Right ventricle myocardium inferior (tissue), 1 donor: ENCODE data around the gene ECEL1. TPM values are rescaled to one million over a fixed set of nuclear protein-coding genes. Genes with fewer than 3 reads are reported as not detected.
A peak's percentile ranks its signal among the peaks of the same experiment; 100 is the strongest.
"Not testable (repeated sequence)": the region's sequence is repeated elsewhere in the genome, so short reads cannot be mapped to it uniquely, and the experiment has no call there.

Source experiments
- ATAC-seq: fragments of 200-7000 bp; cut with Tn5 transposase; one replicate; pipeline ENCODE4 v1.9.1; 2020; ENCODE audit warnings: mild to moderate bottlenecking, moderate library complexity
- DNase-seq: peaks from one replicate; pipeline ENCODE4 v3.0.0; 2021; ENCODE audit errors: missing footprints
- intact Hi-C: fragments of 100-400 bp; cut with DNase I; formaldehyde crosslinking; loops from one replicate; pipeline ENCODE4 v1.11.0; 2022
- total RNA-seq: library from RNA; stranded (reverse); fragmentation: NEBNext Ultra II Directional; extraction: Animal tissue kit (Norgen Biotek cat#: 25700); gene quantifications from one replicate; pipeline ENCODE4 v1.2.1, GENCODE V29; 2021
- donor health status: DM: no; HTN: yes; CAD: no; lungs with severe emphysema.

Gene ECEL1
- total RNA-seq, 1 donor from 2014 or later, result not detected

DNA sequence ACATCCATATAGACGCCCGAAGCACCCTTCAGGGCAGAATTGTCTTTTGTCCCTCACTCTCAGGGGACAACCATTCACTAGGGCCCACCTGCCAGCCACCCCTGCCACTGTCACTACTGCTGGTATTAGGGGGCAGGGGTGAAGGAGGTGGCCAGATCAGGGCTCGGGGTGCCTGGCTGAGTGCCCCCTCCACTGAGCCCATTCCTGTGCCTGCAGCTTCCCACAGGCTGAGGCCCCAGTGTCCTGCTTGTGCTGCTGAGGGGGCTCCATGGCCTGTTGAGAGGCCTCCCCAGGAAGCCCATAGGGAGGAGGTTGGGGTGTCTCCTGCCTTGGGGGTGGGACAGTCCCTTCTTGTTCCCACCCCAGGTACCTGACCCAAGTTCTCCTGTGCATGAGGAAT, 36.0 kb downstream of the ECEL1 start:
- ATAC-seq, DNase-seq, intact Hi-C loops: not testable (repeated sequence)

DNA sequence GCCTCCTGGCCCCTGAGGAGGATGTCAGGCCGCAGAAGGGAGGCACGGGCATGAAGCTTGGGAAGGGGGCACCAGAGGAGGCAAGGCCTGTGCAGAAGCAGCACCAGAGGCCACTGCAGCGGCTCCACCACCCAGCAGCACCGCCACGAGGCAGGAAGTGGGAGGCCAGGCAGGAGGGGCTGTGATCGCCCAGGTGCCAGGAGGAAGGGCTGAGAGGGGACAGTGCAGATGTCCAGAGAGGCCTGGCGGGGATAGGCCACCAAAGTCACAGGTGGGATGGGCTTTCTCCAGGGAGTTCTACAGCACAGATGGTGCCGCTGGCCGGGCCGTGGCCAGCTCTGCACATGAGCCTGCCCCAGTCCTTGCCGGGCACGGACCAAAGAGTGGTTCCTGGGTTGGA, 37.7 kb downstream of the ECEL1 start:
- ATAC-seq (no peak), DNase-seq (no peak)
- intact Hi-C loops, result loop anchor here (5.0 kb wide), 1 partner anchor 72 kb away; the partner anchor contains the start of gene PRSS56

DNA sequence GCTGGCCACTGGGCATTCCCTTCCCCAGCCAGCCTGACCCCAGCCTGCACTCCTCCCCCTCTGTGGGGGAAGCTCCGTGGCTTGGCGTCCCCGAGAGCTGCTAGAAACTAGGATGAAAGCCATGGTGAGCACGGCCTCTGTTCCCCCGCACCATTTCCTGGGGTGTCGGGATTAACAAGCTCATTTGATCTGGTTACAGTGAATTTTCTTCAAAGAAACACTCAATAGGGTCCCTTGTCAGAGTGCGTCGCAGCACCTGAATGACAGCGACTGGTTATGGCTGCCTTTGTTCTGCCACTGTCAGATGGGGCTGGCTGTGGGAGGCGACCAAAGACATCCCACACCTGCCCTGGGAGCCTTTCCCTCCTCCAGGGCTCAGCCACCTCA, 39.3 kb downstream of the ECEL1 start:
- ATAC-seq (no peak), DNase-seq (no peak)
- intact Hi-C loops, result loop anchor here (5.0 kb wide), 1 partner anchor 74 kb away; the partner anchor contains the start of gene PRSS56

DNA sequence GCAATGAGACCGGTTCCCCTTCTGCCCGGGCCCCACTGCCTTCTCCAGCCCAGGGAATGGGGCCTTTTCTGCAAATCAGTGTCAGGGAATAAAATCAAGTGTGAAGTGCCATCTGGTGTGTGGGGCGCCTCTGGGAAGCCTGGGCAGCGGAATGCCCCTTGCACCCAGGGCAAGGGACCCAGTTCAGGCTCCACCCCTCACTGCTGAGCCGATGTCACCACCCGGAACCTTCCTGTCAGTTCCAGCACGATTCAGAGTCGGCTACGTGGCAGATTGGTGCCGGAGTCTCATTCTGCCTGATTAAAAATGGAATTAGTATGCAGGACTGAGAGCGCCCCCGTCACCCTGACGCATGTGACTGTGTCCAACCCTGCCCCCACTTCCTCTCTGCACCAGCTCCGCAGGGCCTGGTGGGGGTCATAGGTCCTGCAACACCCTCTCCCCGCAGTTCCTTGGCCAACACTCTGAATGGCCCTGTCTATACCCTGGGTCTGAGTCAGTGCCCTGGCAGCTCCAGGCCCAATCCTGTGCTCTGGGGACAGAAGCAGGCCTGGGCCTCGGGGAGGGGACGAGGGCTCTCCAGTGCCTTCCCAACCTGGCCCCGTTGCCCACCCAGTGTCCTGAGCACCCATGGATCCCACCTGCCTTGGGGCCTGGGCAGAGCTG, 39.9 kb downstream of the ECEL1 start:
- ATAC-seq, result no peak
- intact Hi-C loops, result loop anchor here (5.0 kb wide), 1 partner anchor 75 kb away; the partner anchor contains the start of gene PRSS56
- DNase-seq, result no peak

DNA sequence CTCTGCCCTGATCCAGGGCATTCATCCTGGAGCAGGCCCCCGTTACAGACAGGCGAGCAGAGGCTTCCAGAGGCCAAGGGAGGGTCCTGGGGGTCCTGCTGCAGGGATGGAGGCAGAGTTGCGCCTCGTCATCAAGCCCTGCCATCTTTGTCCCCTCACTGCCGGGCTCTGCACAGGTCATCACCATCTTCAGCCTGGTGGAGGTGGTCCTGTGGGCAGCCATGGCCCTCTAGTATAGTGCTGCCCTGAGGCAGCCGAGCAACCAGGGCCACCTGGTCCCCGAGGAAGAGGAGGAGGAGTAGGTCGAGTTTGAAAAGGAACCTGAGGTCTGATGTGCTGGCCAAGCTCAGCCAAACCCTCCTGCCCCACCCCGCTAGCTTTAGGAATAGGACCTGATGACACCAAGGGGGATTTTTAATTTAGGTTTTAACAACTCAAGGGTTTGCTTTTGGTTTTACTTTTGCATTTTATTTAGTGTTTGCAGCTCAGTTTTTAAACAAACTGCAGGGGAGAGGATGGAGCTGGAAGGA, 40.5 kb downstream of the ECEL1 start:
- ATAC-seq (no peak), DNase-seq (no peak)
- intact Hi-C loops, result loop anchor here (5.0 kb wide), 1 partner anchor 75 kb away; the partner anchor contains the start of gene PRSS56

DNA sequence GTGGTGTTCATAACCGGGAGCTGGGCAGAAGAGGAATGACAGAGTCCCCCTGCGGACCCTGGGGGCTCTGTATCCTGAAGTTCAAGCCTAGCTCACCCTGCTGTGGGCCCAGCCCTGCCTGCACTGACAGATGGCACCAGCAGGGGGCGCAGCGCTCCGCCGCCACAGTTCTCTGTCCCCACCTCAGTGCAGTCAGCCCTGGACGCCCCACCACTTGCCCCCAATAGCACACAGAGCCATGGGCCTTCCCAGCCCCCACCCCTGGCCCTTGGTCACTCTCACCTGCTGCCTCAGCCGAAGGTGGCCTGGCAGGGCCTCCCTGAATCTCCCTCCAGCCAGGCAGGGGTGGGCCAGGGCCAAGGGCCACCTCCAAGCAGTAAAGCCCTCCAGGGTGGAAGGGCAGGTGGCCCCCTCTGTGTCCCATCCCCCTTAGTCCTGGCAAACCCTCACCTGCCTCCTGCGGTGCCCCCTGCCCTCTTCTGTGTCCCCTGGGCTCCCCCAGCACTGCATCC, 41.3 kb downstream of the ECEL1 start:
- intact Hi-C loops, result loop anchor here (5.0 kb wide), 1 partner anchor 76 kb away; the partner anchor contains the start of gene PRSS56
- DNase-seq, result not testable (repeated sequence)

DNA sequence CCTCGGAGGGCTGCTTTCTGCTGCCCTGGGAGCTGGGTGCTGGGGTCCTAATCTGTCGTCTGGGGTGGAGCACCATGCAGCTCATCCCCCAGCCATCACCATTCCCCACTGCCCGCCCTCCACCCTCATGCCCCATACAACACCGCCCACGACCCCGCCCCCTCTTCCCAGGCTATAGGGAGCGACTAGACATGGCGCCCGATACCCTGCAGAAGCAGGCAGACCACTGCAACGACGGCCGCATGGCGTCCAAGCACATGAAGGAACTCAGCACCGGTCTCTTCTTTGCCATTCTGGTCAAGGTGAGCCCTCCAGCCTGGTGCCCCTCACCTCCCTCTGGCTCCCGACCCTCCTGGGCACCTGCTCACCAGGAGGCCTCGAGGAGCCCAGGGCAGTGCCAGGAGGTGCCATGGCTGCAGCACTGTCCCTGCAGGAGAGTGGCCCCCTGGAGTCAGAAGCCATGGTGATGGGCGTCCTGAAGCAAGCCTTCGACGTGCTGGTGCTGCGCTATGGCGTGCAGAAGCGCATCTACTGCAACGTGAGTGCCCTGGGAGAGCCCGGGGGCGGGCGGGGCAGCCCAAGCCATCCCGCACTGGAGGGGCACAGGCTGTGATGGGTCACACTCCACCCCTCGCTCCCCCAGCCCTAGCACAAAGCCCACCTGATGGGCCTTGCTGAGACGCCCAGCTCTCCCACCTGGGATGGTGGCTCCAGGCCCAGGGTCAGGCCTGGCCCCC, 42.3 kb downstream of the ECEL1 start:
- ATAC-seq, DNase-seq: not testable (repeated sequence)
- intact Hi-C loops, result loop anchor here (5.0 kb wide), 1 partner anchor 77 kb away; the partner anchor contains the start of gene PRSS56

More for the DNA sequence above, 41.3 kb downstream of the ECEL1 start:
- not testable (repeated sequence) for ATAC-seq

DNA sequence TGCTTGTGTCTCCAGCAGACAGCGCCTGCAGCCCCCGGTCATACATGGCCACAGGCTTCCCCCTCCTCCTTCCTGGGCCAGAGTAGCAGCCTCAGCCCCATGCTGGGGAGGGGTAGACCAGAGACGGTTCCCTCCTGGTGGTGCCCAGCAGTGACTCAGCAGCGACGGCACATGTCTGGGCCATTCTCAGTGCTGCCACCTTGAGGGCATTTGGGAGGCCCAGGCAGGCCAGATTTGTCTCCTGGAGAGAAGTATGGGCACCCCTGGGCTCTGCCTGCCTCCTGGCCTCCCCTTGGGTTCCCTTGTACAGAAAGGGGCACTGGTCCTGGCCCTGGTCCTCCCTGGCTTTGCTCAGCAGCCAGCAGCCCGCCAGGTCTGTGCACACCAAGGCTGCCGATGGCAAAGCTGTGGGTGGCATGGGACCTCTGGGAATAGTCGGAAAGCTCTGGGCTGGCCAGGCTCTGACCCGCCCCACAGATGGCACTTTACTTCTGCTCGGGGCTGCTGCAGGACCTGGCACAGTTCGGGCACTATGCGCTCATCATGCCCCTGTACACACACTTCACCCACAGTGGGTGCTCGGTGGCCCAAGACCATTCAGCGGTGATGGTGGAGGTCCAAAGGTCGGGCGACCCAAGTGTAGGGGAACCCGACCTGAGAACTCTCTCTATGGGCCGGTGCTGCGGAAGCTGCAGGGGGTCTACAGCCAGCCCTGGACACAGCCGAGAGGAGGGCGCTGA, 43.1 kb downstream of the ECEL1 start:
- DNase-seq (no peak), ATAC-seq (no peak)
- intact Hi-C loops, result loop anchor here (5.0 kb wide), 2 partner anchors 78 to 592 kb away; partner anchors contain the start of gene PRSS56

DNA sequence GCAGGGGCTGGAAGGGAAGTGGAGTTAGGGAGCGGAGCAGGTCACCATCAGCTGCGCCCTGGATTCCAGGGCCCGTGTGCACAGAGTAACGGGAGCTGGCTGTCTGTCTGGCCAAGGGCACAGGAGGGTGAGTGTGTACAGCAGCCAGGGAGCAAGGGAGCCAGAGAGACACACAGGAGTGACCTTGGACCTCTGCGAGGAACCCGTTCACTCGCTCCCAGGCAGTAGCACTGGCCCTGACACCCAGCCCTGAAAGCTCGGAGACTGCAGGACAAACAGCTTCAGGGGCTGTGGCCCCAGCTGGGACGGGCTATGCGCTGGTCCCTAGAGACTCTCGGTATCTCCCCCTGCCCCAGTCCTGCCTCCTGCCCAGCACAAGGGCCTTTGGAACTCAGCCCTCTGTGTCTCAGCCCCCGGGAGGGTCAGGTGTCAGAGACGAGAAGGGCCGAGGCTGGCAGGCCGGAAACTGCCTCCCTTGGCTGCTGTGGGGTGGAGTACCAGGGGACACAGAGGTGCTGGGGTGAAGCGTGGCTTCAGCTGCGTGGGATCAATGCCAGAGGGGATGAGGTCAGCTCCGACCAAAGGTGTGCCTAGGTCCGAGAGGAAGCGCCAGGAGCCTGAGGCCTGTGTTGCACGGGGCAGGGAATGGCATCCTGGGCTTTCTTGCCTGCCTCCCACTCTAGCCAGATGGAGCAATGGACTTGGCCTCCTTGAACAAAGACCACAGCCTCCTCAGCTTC, 43.8 kb downstream of the ECEL1 start:
- not testable (repeated sequence) for ATAC-seq, DNase-seq
- intact Hi-C loops, result loop anchor here (5.0 kb wide), 1 partner anchor 592 kb away; no protein-coding TSS in a partner anchor

DNA sequence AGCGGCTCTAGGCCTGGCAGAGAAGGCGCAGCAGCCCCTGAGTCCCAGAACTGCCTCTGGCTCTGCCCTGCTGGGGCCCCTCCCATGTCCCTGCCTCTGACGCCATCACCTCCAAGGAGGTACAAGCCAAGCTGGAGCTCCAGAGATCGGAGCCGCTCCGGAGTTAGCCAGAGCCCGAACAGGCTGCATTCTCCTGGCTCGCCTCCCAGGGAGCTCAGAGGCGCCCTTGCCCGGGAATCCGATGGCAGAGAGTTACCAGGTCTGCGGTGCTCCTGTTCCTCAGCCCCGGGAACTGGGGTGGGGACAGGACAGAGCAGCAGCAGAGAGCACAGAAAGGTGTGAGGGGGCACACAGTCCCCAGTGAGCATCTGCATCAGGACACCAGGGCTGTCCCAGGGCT, 44.6 kb downstream of the ECEL1 start:
- not testable (repeated sequence) for ATAC-seq, DNase-seq
- intact Hi-C loops, result loop anchor here (5.0 kb wide), 1 partner anchor 591 kb away; no protein-coding TSS in a partner anchor

DNA sequence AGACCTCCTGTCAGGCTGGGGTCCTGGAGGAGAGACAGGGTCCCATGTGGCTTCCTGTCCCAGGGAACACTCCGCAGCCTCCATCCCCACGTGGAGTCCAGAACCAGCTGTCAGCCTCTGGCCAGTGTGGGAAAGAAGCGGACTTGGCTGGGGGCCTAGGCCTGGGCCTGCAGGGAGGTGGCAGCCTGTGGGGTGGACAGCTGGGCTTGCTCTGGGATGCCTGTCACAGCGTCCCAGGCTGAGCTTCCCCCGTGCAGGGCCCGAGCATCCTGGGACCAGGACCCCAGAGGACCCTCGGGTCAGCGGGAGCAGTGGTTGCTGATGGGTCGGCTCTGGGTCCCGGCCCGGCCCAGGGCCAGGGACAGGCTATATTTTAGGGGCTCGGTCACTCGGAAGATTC, 45.2 kb downstream of the ECEL1 start:
- ATAC-seq, DNase-seq: not testable (repeated sequence)
- intact Hi-C loops, result loop anchor here (5.0 kb wide), 1 partner anchor 590 kb away; no protein-coding TSS in a partner anchor

DNA sequence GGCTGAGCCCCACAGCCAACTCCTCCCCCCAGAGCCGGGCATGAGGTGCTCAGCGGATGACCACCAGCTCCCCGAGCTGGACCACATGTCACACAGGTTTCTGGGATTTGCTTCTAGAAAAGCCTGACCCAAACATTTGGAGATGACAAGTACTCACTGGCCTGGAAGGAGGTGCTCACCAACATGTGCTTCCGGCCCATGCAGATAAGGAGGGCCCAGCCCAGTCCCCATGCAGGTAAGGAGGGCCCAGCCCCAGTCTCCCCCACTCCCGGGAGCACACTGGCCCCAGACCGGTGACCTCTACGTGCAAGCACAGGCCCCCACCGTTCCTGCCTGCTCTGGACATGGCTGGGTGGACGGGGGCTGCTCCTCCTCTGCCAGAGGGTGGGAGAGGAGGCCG, 45.7 kb downstream of the ECEL1 start:
- intact Hi-C loops, result loop anchor here (5.0 kb wide), 1 partner anchor 590 kb away; no protein-coding TSS in a partner anchor
- not testable (repeated sequence) for DNase-seq, ATAC-seq

DNA sequence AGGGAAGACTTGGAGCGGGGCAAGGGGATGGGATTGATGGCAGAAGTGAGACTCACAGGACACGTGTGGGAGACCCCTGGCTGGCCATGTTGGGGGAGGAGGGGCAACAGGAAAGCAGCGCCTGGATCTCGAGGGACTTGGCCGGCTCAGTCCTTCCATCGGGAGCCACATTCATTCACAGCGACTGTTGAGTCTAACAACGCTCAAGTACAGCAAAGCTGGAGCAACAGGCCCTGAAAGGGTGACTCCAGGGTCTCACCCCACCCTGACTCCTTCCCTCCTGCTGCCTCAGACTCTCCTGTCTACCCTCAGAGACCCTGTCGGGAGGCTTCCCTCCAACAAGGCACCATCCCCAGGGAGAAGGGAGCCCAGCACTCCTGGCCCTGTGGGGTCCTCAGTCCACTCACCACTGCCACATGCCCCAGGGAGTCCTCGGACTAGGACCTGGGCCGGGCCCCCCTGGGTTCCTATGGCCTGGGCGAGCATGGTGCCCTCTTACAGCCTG, 46.4 kb downstream of the ECEL1 start:
- intact Hi-C loops, result loop anchor here (5.0 kb wide), 1 partner anchor 589 kb away; no protein-coding TSS in a partner anchor
- ATAC-seq (no peak), DNase-seq (no peak)

DNA sequence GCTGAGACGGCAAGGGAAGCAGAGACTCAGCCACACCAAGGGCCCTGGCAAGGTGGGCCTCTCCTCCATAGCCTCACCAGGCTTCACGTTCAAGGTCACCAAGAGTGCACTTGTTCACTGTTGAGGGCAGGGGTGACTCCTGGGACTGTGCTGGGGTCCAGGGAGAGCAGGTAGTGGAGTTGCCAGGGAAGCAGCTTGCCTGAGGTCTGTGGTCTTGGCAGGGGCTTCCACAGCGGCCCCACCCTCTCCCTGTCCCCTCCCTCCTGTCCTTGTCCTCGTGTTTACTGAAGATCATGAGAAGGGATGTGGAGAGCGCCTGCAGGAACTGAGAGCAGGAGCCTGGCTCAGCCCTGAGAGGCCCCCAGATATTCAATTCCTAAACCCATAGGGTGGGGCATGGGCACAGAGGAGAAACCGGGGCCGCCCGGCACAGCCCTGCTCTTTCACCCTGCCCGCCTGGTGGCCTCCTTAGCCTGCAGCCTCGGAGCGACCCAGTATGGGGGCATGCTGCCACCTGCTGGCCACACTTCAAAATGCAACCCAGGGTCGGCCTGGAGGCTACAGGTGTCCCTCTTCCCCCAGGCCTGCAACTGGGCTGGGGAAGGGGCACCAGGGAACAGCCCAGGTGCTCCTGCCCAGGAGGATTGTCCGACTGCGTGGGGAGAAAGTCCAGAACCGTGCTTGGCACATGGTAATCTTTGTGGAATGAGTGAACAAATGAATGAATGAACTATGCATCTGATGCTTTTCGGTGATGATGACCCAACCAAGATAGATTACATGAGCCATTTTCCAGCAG, 47.2 kb downstream of the ECEL1 start:
- ATAC-seq, result peak; percentile 83
- peak; percentile 92 for DNase-seq
- intact Hi-C loops, result loop anchor here (1.0 to 5.0 kb wide), 2 partner anchors 534 to 588 kb away; no protein-coding TSS in a partner anchor

DNA sequence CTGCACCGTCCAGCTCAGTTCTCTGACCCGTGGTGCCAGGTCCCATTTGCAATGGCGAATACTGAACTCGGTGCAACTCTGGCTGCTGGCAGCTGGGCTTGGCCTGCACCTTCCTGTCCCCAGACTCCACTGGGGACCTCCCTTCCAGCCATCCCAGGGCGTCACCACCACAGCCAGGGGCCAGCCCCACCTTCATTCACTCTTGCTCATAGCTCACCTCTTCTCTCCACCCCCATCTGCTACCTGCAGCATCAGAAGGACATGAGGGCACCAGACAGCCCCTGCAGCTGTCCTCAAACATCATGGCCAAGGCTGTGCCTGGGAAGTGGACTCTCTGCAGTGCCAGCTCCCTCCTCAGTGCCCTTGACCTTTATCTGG, 47.9 kb downstream of the ECEL1 start:
- ATAC-seq (no peak), DNase-seq (no peak)
- intact Hi-C loops, result loop anchor here (1.0 to 10.0 kb wide), 4 partner anchors 115 to 587 kb away; partner anchors contain the start of gene NPPC
